GM19463 (cell line): ENCODE data around the gene ASB18.
"Not testable (repeated sequence)": the region's sequence is repeated elsewhere in the genome, so short reads cannot be mapped to it uniquely, and the experiment has no call there.

ENCODE experiments used
- ATAC-seq: cut with Tn5 transposase; IDR thresholded peaks from one replicate; pipeline ENCODE4 v1.9.1; 2021; ENCODE audit warnings: mild to moderate bottlenecking, moderate library complexity; ENCODE audit not compliant: unreplicated experiment

The ASB18 gene

DNA sequence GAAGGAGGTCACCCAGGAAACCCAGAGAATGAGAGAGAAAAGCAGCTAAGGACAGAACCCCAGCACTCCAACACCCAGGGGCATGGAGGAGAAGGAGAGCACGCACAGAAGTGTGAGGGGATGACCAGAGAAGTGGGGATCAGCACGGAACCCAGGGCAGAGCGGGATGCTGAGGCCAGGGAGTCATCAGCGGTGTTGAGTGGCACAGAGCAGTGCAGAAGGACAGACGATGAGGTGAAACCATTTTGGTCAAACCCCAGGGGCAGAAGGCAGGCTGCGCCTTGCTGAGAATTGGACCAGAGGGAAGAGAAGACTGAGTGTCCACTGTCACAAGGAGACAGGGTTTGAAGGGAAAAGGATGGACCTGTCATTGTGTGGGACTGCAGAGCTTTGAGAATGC lies 23.4 kb upstream of the ASB18 start:
- no peak for ATAC-seq

- no peak for ATAC-seq
These were observed 22.8 kb upstream of the ASB18 start for GRCh38 chr2:236286873-236287545.

- no peak for ATAC-seq
These were observed 20.0 kb upstream of the ASB18 start for GRCh38 chr2:236284208-236284607.

DNA sequence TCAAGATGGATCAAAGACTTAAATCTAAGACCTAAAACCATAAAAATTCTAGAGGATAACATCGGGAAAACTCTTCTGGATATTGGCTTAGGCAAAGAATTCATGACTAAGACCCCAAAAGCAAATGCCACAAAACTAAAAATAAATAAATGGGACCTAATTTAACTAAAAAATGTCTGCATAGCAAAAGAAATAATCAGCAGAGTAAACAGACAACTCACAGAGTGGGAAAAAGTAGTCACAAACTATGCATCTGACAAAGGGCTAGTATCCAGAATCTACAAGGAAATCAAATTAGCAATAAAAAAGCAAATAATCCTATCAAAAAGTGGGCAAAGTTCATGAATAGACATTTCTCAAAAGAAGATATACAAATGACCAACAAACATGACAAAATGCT lies 18.2 kb upstream of the ASB18 start:
- ATAC-seq, result no peak

GRCh38 chr2:236281423-236281822 lies 17.2 kb upstream of the ASB18 start:
- no peak for ATAC-seq

DNA sequence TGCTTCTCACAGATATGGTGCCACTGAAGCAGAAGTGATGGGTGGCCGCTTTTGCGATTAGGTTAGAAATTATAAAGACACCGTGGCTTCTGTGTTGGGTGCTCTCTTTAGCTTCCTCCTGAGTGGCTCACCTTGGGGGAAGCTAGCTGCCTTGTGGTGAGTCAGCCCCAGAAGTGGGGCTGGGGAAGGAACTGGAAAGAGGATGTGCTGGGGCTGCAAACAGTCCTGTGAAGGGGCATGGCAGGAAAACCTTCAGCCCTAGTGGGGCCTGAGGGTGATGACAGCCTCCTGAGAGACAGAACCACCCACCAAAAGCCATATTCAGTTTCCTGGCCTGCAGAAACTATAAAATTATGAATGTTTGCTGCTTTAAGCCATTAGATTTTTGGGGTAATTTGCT lies 8.9 kb upstream of the ASB18 start:
- ATAC-seq, result no peak

- ATAC-seq, result no peak
These were observed 7.6 kb upstream of the ASB18 start for GRCh38 chr2:236271851-236272250.

DNA sequence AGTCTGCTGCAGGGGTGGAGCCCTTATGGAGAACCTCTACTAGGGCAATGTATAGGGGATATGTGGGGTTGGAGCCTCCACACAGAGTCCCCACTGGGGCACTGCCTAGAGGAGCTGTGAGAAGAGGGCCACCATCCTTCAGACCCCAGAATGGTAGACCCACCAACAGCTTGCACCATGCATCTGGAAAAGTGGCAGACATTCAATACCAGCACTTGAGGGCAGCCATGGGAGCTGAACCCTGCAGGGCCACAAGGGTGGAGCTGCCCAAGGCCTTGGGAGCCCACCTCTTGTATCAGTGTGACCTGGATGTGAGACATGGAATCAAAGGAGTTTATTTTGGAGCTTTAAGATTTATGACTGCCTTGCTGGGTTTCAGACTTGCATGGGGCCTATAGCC lies 5.7 kb upstream of the ASB18 start:
- ATAC-seq, result not testable (repeated sequence)

DNA sequence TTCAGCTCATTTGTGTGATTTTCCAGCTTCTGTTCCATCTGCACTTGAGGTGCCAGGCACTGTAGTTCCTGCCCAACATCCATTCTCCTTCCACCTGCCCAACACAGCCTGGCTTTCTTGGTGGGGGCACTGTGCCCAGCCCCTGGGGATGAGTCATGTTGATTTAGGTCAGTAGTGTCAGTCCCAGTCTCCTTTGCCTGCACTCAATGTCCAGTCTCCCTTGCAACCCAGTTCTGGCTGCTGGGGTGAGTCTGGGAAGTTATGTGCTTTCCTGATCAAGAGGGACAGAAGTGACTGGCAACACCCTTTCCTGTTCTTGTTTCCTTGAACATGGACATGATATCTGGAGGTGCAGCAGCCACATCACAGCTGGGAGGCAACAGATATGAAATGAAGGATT lies 1.5 kb upstream of the ASB18 start:
- no peak for ATAC-seq

- ATAC-seq, result no peak
These were observed 2.0 kb downstream of the ASB18 start for GRCh38 chr2:236262238-236262637.

DNA sequence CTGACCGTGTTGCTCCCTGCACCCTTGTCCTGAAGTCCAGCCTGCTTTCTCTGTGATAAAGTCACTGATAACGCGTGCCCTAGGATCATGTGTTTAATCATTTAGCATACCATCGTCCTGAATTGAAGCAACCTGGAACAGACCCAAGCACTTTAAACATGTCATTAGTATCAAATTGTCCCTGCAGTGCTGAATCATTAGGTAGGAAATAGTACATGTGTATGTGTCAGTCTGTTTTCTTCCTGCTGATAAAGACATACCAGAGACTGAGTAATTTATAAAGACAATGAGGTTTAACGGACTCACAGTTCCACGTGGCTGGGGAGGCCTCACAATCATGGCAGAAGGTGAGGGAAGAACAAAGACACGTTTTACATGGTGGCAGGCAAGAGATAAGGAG lies 2.8 kb downstream of the ASB18 start:
- no peak for ATAC-seq

DNA sequence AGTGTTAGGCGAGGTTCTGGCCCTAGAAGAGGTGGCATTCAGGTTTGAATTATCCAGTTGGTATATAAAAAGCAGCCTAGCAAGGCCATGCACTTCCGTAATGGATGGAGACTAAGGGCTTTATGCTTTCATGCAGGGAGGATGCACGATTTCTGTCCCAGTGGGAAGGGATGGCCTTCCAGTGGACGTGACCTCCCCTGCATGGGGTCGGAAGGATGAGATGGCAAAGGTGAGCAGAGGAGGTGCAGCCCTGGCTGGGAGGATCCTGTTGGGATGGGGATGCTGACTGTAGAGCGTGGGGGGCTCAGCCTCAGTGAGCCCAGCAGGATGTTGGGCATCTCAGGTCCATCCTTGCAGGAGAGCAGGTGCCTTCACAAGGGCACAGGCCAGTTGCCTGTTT lies 4.8 kb downstream of the ASB18 start:
- no peak for ATAC-seq

DNA sequence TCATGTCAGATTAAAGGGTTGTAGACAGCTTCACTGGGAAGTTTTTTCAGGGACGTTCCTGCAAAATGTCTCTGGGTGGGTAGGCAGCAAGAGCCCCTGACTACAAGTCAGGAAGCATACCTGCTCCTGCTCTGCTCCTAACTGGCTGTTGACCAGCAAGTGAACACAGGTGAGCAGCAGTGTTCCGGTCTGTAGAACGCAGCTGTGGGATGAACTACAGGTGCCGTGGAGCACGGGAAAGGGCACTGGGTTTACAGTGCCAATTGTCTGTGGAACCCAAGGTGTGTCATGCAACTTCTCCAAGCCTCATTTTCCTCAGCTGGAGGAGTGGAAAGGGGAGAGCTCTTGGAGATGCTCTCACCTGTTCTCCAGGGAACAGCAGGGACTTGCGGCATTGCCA lies 6.6 kb downstream of the ASB18 start:
- no peak for ATAC-seq

DNA sequence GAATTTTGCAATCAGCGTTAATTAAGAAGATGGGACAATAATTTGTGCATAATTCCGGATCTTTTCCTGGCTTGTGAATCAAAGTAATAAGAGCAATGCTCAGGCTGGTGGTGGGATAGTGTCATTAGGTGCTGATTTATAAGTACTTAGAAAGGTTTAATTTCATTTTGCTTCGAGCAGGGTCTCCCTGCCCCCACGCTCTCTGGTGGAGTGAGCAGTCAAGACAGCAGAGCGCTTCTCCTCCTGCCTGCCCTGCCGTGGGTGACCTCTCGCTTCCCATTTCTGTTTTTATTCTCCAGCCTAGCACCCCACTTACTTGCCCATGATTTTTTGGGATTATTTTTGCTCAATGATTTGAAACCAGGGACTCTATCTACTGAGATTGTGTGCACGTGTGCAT lies 7.1 kb downstream of the ASB18 start:
- no peak for ATAC-seq

GRCh38 chr2:236256366-236256985 lies 7.7 kb downstream of the ASB18 start:
- no peak for ATAC-seq

- ATAC-seq, result no peak
These were observed 9.5 kb downstream of the ASB18 start for GRCh38 chr2:236254674-236255073.

GRCh38 chr2:236254001-236254400 lies 10.2 kb downstream of the ASB18 start:
- ATAC-seq, result no peak

- ATAC-seq, result no peak
These were observed 11.6 kb downstream of the ASB18 start for GRCh38 chr2:236252602-236253001.

DNA sequence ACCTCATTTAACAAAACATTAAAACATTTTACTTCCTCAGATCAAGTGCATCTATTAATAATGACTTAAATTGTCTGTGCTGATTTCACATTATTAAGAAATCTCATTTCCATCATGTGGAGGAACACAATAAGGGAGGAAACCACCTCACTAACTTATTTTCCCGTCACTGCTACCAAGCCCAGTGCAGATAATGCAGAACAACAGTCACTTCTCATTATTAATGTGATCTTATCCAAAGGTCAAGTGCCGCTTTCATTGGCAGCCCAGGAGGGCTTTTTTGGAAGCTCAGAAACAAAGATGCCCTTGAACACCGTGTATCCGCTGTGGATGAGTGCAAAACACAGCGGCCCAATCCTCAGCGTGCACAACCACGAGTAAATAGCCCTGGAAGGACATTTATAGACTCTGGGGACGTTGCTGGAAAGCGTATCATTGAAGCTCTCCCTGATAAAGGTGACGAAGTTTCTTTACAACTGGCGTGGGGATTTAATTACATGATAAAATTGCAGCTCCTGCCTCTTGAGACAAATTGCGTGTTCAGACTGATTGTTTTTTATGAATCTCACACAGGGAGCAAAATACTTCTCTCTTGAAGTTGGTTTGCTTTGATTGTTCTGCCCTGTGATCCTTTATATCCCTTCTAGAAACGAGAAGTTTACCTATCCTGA lies 13.2 kb downstream of the ASB18 start:
- ATAC-seq, result no peak

GRCh38 chr2:236250286-236250685 lies 13.9 kb downstream of the ASB18 start:
- no peak for ATAC-seq

- no peak for ATAC-seq
These were observed 15.1 kb downstream of the ASB18 start for GRCh38 chr2:236249066-236249465.

DNA sequence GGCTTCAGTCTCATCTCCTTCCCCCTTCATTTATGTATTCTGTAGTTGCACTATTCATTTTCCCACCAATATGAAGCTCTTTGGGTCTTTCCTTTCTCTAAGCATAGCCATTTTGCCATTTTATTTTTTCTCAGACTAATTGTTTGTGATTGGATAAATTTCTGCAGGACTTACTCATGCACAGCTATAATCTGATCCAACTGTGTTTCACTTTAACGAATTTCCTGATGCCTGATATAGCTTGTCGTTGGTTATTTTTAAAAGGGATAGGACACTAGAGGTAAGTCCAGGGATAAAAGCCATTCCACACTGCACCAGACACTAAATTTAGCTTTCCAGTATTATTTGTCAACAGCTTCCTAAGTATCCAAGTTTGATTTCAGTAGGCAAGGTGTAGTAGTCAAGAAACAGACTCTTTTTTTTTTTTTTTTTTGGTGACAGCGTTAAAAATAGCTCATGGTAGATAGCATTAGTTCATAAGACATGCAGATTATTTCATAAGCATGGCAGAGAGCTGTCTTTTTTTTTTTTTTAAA lies 17.4 kb downstream of the ASB18 start:
- no peak for ATAC-seq
